Pancreas (tissue), 10 donors: Measurements from ENCODE around the gene DACH1. TPM values are rescaled to one million over a fixed set of nuclear protein-coding genes. Genes with fewer than 3 reads are reported as not detected.
A peak's percentile ranks its signal among the peaks of the same experiment; 100 is the strongest.

Source experiments
- ATAC-seq, 4 donors: fragments of 200-7000 bp; cut with Tn5 transposase; one replicate each; pipeline versions ENCODE4 v1.8.0 to v1.9.1; 2020; ENCODE audit warnings: mild to moderate bottlenecking in 4 of 4, moderate library complexity in 4 of 4
- DNase-seq, 6 donors: peaks; one replicate each; pipeline ENCODE4 v3.0.0-alpha.2; 2020
- FAIRE-seq: peaks from 2 replicates; lab custom pipeline; 2012; peaks lifted over from hg19 to GRCh38; lab: Jason Lieb, UNC
- H3K27ac ChIP-seq, 4 donors: fragments of 200-600 bp; sonication (generic); 1 replicate in 3 of 4; 2 replicates in 1 of 4; pipeline versions ENCODE4 v1.5.0 to v1.8.0; 2020
- H3K27me3 ChIP-seq, 4 donors: fragments of 200-600 bp; one replicate each; pipeline ENCODE4 v1.8.0; 2021
- H3K36me3 ChIP-seq, 3 donors: fragments of 200-600 bp; sonication (generic) in 1 of 3; one replicate each; pipeline versions ENCODE4 v1.5.0 to v1.8.0; 2020 to 2021
- H3K4me1 ChIP-seq, 3 donors: fragments of 200-600 bp; one replicate each; pipeline ENCODE4 v1.8.0; 2021
- H3K4me3 ChIP-seq, 4 donors: fragments of 200-600 bp; sonication (generic) in 2 of 4; one replicate each; pipeline versions ENCODE4 v1.5.0 to v1.8.0; 2020 to 2021
- H3K9me3 ChIP-seq, 4 donors: fragments of 200-600 bp; one replicate each; pipeline ENCODE4 v1.8.0; 2021
- CTCF ChIP-seq, 4 donors: fragments of 200-600 bp; sonication (generic) in 3 of 4; IDR thresholded peaks; one replicate each; pipeline versions ENCODE4 v1.5.0 to v1.8.0; 2021; ENCODE audit warnings: antibody characterized with exemption in 4 of 4
- WGBS, 2 donors: extraction: QIAGEN DNeasy Blood & Tissue Kit; methylation state at CpG; one replicate each; pipeline ENCODE4 v1.1.7; 2013; 5-methylcytosine and 5-hydroxymethylcytosine counted together
- intact Hi-C, 3 donors: fragments of 100-400 bp; cut with DNase I; formaldehyde crosslinking; loops; one replicate each; pipeline versions ENCODE4 v1.11.1 to v1.14.2; 2022
- polyA plus RNA-seq, 2 donors: library from polyadenylated mRNA; stranded (reverse); fragments of 200-250 nt; gene quantifications; one replicate each; pipeline ENCODE4 v1.2.3, GENCODE V29; 2013
- total RNA-seq, 6 donors: library from RNA; stranded (reverse); fragmentation: NEBNext Ultra II Directional in 4 of 6; extraction: Animal tissue kit (Norgen Biotek cat#: 25700) in 4 of 6; gene quantifications; one replicate each; pipeline versions ENCODE4 v1.2.1 to v1.2.4, GENCODE V29; 2021 to 2023
- donor health status: healthy with polysubstance abuse.
- donor health status: DM: no; HTN: no; CAD: no; lungs with moderate emphysema.
- donor health status: DM: no; HTN: no; CAD: no.
- donor health status: control.
- donor health status: control.
- donor health status: Bipolar disorder and iron deficiency.
- donor health status: DM: yes; HTN: yes; CAD: no.
- donor health status: DM: no; HTN: no; CAD: no.
- donor health status: DM: no; HTN: no; CAD: no.
- donor health status: DM: yes; HTN: yes; CAD: no.

The DACH1 gene
- total and polyA plus RNA-seq, 8 donors: 0.73 to 5.5 (median 1.7) TPM

- ATAC-seq (no peak), DNase-seq (no peak), FAIRE-seq (no peak)
- no peaks in the 10 kb centered on the region for H3K27me3 ChIP-seq
- no peaks in the 10 kb centered on the region for H3K36me3 ChIP-seq
- H3K27ac ChIP-seq: no peak overlapping the region
- no peak for TF ChIP-seq CTCF (IDR thresholded peaks at IDR 0.05)
- intact Hi-C loops: no loop called here
- H3K4me1 ChIP-seq: no peaks in the 10 kb centered on the region
- H3K4me3 ChIP-seq: no peak overlapping the region
- 61 to 79% methylated on average over 2 of the region's 2 CpGs for WGBS, 2 donors
- H3K9me3 ChIP-seq: no peaks in the 10 kb centered on the region
These were observed 152.1 kb downstream of the DACH1 start for GRCh38 chr13:71714802-71715375.

GRCh38 chr13:71712988-71713653, 153.9 kb downstream of the DACH1 start:
- no peak for TF ChIP-seq CTCF (IDR thresholded peaks at IDR 0.05)
- Histone ChIP-seq H3K9me3 (no peaks in the 10 kb centered on the region), H3K4me3 (no peak overlapping the region), H3K27ac (no peak overlapping the region), H3K27me3 (no peaks in the 10 kb centered on the region), H3K36me3 (no peaks in the 10 kb centered on the region), H3K4me1 (no peaks in the 10 kb centered on the region)
- 48 to 59% methylated on average over 3 of the region's 3 CpGs for WGBS, 2 donors
- FAIRE-seq: no peak
- DNase-seq: no peak
- ATAC-seq: peak in 2 of 4 donors; percentile 56 to 69
- intact Hi-C loops: no loop called here

- intact Hi-C loops: no loop called here
- no peaks in the 10 kb centered on the region for H3K36me3 ChIP-seq
- no peaks in the 10 kb centered on the region for H3K27me3 ChIP-seq
- FAIRE-seq: no peak
- WGBS, 2 donors: 69 to 81% methylated on average over 4 of the region's 4 CpGs
- TF ChIP-seq CTCF (IDR thresholded peaks at IDR 0.05): no peak
- DNase-seq: no peak
- ATAC-seq: no peak
- no peaks in the 10 kb centered on the region for H3K4me1 ChIP-seq
- H3K27ac ChIP-seq: no peak overlapping the region
- no peaks in the 10 kb centered on the region for H3K9me3 ChIP-seq
- H3K4me3 ChIP-seq: no peak overlapping the region
These were observed 162.3 kb downstream of the DACH1 start for GRCh38 chr13:71704656-71705055.

GRCh38 chr13:71703138-71703537, 163.9 kb downstream of the DACH1 start:
- WGBS, 2 donors: 90 to 96% methylated on average over 2 of the region's 2 CpGs
- no peaks in the 10 kb centered on the region for H3K36me3 ChIP-seq
- H3K4me1 ChIP-seq: no peaks in the 10 kb centered on the region
- intact Hi-C loops: no loop called here
- no peaks in the 10 kb centered on the region for H3K9me3 ChIP-seq
- ATAC-seq: no peak
- no peak overlapping the region for H3K27ac ChIP-seq
- DNase-seq: no peak
- no peak for TF ChIP-seq CTCF (IDR thresholded peaks at IDR 0.05)
- FAIRE-seq: no peak
- no peak overlapping the region for H3K4me3 ChIP-seq
- no peaks in the 10 kb centered on the region for H3K27me3 ChIP-seq

GRCh38 chr13:71702253-71702652, 164.8 kb downstream of the DACH1 start:
- intact Hi-C loops: no loop called here
- Histone ChIP-seq H3K9me3 (no peaks in the 10 kb centered on the region), H3K4me1 (no peaks in the 10 kb centered on the region), H3K4me3 (no peak overlapping the region), H3K27ac (no peak overlapping the region), H3K27me3 (no peaks in the 10 kb centered on the region), H3K36me3 (no peaks in the 10 kb centered on the region)
- 84 to 87% methylated on average over 1 of the region's 1 CpG for WGBS, 2 donors
- TF ChIP-seq CTCF (IDR thresholded peaks at IDR 0.05): no peak
- FAIRE-seq (no peak), ATAC-seq (no peak), DNase-seq (no peak)
